ENCODE data around the gene UBQLNL.

The UBQLNL gene

DNA sequence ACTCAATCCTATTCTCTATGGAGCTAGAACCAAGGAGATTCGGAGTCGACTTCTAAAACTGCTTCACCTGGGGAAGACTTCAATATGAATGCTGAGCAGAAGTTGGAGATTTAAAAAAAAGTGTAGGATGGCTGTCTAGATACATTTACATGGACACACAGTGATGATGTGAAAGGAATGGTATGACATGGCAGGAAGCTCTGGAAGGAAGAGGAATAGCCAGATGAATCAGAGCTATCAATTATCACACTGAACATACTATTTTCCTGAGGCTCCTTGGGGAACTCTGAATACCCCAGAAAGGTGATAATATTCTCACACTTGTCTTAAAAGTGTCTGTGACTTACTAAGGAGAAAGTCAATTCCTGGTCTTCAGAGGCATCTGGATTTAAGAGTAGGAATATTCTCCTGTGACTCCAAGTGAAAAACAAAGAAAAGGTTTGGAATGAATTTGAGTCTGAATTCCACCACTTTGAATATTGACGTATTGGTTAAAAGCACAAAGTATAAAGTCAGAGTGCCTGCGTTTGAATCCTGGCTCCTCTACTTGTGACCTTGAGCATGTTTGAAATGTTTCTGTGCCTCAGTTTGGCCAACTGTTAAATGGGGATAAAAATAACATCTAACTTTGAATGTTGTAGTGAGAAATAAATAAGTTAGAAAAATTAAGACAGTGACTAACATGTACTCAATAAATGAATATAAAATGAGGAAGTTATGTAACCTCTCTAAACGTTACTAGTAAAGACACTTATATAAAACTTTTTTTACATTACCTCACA is 26.7 kb downstream of the UBQLNL start:
- DNase-seq: no peak

DNA sequence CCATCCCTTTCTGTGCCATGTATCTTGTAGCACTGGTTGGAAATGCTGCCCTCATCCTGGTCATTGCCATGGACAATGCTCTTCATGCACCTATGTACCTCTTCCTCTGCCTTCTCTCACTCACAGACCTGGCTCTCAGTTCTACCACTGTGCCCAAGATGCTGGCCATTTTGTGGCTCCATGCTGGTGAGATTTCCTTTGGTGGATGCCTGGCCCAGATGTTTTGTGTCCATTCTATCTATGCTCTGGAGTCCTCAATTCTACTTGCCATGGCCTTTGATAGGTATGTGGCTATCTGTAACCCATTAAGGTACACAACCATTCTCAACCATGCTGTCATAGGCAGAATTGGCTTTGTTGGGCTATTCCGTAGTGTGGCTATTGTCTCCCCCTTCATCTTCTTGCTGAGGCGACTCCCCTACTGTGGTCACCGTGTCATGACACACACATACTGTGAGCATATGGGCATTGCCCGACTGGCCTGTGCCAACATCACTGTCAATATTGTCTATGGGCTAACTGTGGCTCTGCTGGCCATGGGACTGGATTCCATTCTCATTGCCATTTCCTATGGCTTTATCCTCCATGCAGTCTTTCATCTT is 27.6 kb downstream of the UBQLNL start:
- DNase-seq: no peak
- no peak for TF ChIP-seq GATA1 (IDR thresholded peaks at IDR 0.05; ENCODE audit: low read depth, low read length)
- TF ChIP-seq POLR2A (IDR thresholded peaks at IDR 0.05; ENCODE audit: low read length): no peak

More for the DNA sequence above, 26.7 kb downstream of the UBQLNL start:
- TF ChIP-seq POLR2A (IDR thresholded peaks at IDR 0.05; ENCODE audit: low read length): no peak
- no peak for TF ChIP-seq GATA1 (IDR thresholded peaks at IDR 0.05; ENCODE audit: low read depth, low read length)

DNA sequence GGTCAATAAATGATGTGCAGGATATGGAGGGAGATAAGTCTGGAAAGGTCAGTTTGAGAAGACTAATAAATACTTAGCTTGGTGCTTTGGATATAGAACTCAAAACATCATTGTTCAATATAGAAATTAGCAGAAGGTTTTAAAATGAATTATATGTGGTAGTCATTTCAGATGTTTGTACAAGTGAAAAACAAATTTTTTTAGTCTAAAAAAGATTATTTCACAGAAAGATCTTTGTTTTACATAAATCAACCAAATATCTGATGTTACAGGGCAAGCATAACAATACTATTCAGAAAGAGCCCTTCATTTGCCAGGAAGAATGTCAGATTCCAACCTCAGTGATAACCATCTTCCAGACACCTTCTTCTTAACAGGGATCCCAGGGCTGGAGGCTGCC is 28.1 kb downstream of the UBQLNL start, which contains the start of gene OR52D1:
Gene OR52D1, plus strand, starts transcription at position 301 of the 400 bp plus-strand sequence. Its CDS starts 22 bp downstream, at position 323.
- DNase-seq: no peak
- TF ChIP-seq GATA1 (IDR thresholded peaks at IDR 0.05; ENCODE audit: low read depth, low read length) (no peak), POLR2A (IDR thresholded peaks at IDR 0.05; ENCODE audit: low read length) (no peak)

DNA sequence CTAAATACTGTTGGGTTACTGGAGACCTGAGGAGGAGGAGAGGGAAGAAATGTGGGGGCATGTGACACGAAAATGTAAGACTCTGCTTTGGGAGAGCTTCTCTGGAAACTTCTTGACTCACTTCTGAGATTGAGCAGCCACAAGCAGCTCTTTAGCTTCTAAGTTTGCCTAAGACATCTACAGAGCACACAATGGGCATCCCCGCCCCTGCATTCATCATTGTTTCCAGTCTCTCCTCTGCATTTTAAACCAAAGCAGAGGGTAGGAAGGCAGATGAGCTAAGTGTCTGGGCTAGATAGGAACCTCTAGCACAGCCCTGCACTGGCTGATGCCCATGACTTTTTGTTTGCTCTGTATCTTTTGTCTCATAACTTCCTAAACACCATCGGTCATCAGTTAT is 30.1 kb downstream of the UBQLNL start:
- no peak for DNase-seq
- TF ChIP-seq POLR2A (IDR thresholded peaks at IDR 0.05; ENCODE audit: low read length): no peak
- TF ChIP-seq GATA1 (IDR thresholded peaks at IDR 0.05; ENCODE audit: low read depth, low read length): no peak

DNA sequence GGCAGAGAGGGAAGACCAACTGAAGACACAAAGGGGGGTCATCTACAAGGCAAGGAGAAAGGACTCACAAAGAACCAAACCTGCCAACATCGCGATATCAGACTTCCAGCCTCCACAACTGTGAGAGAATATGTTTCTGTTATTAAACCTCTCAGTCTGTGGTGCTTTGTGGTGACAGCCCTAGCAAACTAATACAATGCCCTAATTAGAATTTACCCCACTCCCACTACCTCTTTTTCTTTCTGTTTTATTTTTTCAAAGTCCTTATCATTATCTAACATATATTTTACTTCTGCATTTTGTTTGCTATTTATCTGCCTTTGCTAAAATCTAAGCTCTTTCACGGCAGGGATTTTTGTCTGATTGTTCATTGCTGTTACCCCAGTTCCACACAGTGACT is 30.5 kb downstream of the UBQLNL start:
- TF ChIP-seq GATA1 (IDR thresholded peaks at IDR 0.05; ENCODE audit: low read depth, low read length) (no peak), POLR2A (IDR thresholded peaks at IDR 0.05; ENCODE audit: low read length) (no peak)
- no peak for DNase-seq

DNA sequence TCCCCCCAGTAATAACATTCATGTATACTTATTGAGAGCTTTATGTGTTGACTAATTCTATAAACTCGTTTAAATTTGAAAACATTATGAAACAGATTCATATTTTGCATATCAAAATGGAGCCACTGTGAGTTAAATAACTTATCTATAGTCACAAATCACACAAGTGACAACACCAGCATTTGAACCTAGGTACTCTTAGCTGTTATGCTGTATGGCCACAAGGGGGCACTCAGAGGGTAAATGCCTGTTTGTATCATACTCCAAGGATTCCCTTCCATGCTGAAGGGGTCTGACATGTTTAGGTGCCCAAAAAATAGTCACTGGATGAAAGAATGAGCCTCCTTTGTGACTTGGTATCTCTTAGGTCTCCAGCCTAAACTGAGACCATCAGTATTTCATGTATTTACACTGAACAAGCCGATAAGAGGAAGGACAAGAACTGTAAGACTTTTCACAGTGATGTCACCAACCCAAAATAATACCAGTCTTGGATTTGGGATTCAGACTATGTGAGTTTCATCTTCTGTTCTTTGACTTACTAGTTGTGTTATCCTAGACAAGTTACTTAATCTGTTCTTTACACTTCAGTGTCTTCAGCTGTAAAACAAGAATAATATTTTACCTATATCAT is 40.2 kb downstream of the UBQLNL start:
- DNase-seq: peak; percentile 61 to 76

DNA sequence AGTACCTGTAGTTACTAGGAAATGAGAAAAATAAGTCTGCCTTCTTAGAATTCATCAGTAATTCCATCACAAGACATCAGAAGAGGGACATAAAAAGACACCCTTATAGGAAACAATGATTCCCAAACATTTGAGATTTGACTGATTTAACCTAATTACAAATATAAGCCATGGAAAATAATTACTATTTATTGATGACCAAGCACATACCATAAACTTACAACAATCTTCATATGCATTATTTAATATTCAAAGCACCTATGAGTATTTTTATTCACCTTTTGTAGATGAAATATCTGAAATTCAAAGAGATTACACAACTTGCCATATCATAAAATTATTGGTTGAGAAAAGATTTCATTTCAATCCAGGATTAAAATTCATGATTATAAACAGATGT is 42.6 kb downstream of the UBQLNL start:
- no peak for DNase-seq
- TF ChIP-seq GATA1 (IDR thresholded peaks at IDR 0.05; ENCODE audit: low read depth, low read length) (no peak), POLR2A (IDR thresholded peaks at IDR 0.05; ENCODE audit: low read length) (no peak)

More for the DNA sequence above, 40.2 kb downstream of the UBQLNL start:
- TF ChIP-seq POLR2A (IDR thresholded peaks at IDR 0.05; ENCODE audit: low read length) (no peak), GATA1 (IDR thresholded peaks at IDR 0.05; ENCODE audit: low read depth, low read length) (no peak)

DNA sequence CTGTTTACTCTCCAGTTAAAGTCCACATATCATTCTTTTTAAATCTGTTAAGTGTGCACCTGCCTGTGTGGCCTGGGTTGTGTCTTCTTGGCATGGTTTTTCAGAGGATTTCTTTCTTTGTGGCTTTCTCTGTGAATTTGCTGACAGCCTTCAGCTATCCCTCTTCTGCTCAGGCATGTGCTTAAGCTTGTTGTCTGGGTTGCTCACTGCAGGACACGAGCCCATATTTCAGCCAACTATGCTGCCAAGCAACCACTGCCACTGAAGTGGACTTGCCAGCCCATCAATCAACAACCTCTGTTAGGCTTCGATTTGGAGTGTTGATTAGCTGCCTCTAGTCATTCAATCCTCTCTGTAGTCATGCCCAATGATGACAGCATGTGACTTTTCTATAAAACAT is 49.0 kb downstream of the UBQLNL start:
- TF ChIP-seq POLR2A (IDR thresholded peaks at IDR 0.05; ENCODE audit: low read length) (no peak), GATA1 (IDR thresholded peaks at IDR 0.05; ENCODE audit: low read depth, low read length) (no peak)
- no peak for DNase-seq
